GM18520 (cell line): ENCODE results near the gene SEC16A.

Source experiments
- ATAC-seq: cut with Tn5 transposase; IDR thresholded peaks from one replicate; pipeline ENCODE4 v1.9.1; 2021; ENCODE audit not compliant: unreplicated experiment

The SEC16A gene, protein sequence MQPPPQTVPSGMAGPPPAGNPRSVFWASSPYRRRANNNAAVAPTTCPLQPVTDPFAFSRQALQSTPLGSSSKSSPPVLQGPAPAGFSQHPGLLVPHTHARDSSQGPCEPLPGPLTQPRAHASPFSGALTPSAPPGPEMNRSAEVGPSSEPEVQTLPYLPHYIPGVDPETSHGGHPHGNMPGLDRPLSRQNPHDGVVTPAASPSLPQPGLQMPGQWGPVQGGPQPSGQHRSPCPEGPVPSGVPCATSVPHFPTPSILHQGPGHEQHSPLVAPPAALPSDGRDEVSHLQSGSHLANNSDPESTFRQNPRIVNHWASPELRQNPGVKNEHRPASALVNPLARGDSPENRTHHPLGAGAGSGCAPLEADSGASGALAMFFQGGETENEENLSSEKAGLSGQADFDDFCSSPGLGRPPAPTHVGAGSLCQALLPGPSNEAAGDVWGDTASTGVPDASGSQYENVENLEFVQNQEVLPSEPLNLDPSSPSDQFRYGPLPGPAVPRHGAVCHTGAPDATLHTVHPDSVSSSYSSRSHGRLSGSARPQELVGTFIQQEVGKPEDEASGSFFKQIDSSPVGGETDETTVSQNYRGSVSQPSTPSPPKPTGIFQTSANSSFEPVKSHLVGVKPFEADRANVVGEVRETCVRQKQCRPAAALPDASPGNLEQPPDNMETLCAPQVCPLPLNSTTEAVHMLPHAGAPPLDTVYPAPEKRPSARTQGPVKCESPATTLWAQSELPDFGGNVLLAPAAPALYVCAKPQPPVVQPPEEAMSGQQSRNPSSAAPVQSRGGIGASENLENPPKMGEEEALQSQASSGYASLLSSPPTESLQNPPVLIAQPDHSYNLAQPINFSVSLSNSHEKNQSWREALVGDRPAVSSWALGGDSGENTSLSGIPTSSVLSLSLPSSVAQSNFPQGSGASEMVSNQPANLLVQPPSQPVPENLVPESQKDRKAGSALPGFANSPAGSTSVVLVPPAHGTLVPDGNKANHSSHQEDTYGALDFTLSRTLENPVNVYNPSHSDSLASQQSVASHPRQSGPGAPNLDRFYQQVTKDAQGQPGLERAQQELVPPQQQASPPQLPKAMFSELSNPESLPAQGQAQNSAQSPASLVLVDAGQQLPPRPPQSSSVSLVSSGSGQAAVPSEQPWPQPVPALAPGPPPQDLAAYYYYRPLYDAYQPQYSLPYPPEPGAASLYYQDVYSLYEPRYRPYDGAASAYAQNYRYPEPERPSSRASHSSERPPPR (N-terminal part only)

GRCh38 chr9:136482793-136483588 is at the start of gene SEC16A:
TSS of gene SEC16A (minus strand) at chr9:136483040. CDS start at chr9:136477615, 5,425 bp downstream.
- peak; percentile 44 for ATAC-seq

- ATAC-seq: no peak
These were observed 49.3 kb upstream of the SEC16A start for GRCh38 chr9:136531904-136532798.

DNA sequence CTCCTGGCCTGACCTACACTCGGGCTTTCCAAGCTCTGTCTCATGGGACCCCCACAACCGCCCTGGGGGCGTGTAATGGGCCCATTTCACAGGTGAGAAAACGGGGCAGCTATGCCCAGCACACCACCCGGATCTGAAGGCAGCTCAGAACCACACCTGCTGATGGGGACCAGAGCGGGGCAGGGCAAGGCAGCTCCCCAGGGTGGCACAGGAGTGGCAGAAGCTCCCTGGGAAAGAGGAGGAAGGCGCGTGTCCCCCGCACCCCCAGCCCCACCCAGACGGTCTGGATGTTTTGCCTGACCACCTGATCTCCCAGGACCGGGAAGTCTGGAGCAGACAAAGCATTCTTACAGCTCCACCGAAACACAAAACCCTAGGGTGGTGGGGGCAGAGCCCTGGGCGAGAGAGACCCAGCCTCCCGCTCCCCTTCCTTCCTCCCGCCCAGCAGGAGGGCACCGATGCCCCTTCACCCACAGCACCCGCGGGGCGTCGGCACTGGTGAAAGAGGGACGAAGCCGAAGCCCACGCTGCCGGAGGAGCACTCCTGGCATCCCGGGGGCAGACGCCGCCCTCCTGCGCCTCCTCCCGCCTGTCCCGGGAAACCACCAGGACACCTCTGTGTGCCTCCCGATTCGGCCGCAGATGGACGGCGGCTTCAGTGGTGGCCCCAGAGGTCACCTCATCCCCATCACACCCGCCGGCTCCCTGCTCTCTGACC is 48.5 kb upstream of the SEC16A start:
- ATAC-seq: no peak

DNA sequence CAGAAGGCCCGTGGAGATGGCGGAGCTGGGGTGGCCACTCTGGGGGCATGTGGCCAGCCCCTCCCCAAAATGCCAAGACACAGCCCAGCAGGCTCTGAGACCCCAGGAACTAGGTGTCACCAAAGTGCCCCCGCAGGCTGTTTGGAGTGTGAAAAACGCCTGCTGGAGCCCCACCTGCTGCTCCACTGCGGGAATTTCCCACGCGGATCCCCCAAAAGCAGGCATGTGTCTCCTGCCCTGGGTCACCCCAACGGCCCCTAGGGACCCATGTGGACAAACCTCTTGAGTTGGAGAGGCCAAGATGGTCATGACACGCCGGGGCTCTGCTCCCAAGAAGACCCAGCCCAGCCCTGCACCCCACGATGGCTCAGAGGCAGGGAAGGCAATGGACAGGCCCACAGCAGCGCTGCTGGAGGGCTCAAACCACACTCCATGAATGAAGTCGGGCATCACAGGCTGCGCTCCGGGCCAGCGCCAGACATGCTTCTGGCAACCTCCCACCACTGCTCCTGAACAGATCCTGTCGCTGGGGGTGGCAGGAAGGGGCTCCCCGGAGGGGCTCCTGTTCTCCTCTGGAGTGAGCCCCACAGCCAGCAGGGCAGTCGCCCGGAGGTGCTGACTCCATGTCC is 47.7 kb upstream of the SEC16A start:
- no peak for ATAC-seq

DNA sequence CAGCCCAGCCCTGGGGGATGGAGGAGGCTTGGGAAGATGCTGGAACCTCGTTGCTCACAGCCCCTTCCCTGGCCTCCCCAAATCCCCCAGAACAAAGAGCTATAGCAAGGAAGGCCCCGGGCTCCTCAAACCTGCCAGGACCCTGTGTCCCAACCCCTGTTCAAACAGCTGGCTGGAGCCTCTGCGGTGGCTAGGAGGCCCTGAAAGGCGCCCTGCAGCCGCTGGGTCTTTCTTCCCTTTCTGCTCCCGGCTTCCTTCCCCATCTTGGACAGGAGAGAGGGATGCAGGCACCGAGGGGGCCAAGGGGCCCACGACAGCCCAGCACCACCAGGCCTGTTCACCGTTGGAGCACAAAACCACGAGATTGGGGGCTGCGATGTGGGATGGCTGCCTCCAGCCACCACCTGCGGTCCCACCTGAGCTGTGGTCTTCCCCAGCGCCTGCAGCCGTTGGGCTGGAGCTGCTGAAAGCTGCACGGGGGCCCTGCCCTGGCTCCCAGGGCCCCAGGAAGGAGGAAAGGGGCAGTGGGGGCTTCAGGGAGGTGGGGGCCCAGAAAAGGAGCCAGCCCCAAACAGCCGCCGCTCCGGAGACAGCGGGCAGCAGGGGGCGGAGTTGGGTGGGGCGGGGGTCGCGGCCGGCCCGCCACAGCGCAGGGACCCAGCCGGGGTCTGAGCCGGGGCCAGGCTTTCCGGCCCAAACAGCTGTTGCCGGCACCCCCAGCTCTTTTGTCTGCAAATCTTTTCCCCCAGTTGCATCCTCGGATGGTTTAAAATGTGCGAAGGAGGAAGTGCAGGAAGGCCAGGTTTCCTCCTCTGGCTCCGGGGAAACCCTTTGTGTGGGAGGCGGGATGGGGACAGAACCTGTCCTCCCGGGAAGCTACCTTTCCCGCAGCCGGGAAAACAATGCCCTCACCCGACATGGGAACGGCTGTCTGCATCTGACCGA is 46.9 kb upstream of the SEC16A start:
- ATAC-seq: no peak

DNA sequence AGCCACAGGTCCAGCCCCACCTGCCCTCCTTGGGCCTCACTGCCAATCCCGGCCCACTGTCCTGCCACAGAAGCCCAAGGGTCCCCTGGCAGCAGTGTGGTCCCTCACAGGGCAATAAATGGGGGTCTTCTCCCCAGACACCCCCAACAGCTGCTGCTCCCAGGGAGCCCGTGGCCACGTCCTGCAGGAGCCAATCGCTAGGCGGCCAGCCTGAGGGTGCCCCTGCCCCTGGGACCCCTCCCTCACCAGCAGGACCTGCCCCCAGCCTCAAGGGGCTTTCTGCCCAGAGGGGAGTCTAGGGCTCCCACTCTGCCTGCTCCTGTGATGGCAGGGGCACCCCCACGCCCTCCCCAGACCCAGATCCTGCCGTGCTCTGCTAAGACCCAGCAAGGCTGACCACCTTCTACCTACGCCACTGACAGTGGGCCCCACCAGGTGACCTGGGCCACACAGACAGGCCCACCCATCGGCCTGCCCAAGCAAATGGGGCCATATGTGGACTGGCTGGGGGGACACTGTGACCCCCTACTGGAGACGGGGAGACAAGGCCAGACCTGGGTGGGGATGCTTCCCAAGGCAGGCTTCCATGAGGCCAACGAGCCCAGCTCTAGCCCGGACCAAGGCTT is 46.0 kb upstream of the SEC16A start:
- ATAC-seq: no peak

- no peak for ATAC-seq
These were observed 45.2 kb upstream of the SEC16A start for GRCh38 chr9:136527721-136528710.

DNA sequence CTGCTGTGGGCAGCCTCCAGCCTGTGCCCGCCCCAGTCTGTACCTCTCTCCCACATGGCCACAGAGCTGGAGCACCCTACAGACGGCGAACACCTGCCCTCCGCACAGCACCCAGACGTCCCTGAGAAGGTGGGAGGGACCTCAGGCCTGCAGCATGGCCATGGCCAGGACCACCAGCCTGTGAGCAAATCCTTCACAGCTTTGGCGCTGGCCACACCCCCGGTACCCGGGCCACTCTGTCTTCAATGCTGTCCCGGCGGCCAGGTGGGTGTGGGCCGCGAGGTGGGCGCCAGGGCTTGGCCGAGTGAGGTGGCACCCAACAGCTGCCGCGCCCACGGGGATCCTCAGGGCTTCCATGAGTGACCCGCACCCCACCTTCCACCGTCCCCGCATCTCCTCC is 44.3 kb upstream of the SEC16A start:
- ATAC-seq: no peak

DNA sequence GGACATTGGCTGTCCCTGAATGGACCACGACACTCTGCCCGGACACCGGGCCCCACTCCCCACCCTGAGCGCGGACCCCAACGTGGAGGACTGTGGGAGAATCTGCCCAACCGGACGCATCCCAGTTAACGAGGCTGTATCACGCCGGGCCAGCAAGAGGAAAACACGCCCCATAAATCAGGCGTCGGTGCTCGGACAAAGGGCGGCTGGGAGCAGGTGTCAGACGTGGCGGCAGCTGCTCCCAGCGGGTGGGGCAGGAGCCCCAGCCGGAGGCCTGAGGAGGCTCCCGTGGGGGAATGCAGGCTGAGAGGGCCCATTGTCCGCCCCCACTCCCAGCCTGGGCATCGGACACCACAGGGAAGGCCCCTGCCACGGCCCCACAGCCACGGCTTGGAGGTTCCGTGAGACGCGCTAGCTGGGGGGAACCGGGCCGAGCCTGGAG is 43.8 kb upstream of the SEC16A start:
- no peak for ATAC-seq

- ATAC-seq: no peak
These were observed 43.1 kb upstream of the SEC16A start for GRCh38 chr9:136525841-136526499.

GRCh38 chr9:136525207-136525606 is 42.4 kb upstream of the SEC16A start:
- no peak for ATAC-seq

- ATAC-seq: no peak
These were observed 39.7 kb upstream of the SEC16A start for GRCh38 chr9:136522314-136523237.

DNA sequence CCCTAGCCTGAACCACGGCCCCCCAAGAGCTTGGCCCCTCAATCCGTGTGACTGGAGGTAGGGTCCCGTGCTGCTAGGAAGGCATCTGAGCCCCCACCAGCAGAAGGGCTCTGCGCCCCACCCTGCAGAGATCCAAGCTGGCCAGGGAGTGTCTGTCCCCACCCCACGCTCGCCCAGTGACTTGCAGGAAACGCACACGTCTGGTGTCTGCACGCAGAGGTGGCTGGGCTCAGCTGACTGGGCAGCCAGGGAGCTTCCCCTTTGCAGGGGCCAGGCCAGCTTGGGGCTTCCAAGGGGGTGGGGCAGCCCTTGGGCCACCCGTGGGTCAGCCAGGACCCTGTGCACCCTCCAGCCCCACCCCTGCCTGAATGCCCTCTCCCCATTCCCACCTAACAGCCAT is 38.7 kb upstream of the SEC16A start:
- ATAC-seq: no peak

DNA sequence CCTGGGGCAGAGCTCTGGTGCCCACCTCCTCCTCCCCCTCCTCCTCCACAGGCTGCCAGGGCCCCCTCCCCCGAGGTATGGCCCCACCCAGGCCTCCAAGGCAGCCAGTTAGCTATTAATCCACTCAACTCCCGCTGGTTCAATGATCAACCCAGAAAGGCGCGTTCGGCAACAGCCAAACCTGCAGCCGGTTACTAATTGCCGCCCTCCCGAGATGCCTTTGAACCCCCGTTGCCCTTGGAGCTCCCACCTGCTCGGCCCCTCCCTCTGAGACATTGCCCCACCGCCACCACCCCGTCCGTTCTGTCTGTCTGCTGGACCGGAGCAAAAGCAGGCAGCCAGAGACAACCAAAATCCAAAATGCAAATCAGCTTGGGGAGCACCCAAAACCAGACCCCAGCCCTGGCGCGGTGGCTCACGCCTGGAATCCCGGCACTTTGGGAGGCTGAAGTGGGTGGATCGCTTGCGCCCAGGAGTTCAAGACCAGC is 37.3 kb upstream of the SEC16A start:
- no peak for ATAC-seq
